GM23338 (cell line): ENCODE data around the gene CGNL1. TPM values are rescaled to one million over a fixed set of nuclear protein-coding genes. Genes with fewer than 3 reads are reported as not detected.

ENCODE experiments used
- ATAC-seq: fragments of 200-7000 bp; cut with Tn5 transposase; 3 replicates; pipeline ENCODE4 v1.9.1; 2020
- DNase-seq: peaks from one replicate; pipeline ENCODE4 v3.0.0-alpha.2; 2015; ENCODE audit warnings: low spot score
- H2AFZ ChIP-seq: fragments of 200-600 bp; sonication (generic); 2 replicates; pipeline ENCODE4 v1.8.0; 2016; ENCODE audit warnings: antibody characterized with exemption, mild to moderate bottlenecking, moderate library complexity
- H3F3A ChIP-seq: fragments of 200-600 bp; sonication (generic); replicated peaks from 2 replicates; pipeline ENCODE4 v1.8.0; 2017; ENCODE audit warnings: antibody characterized with exemption, mixed run types, low read depth
- H3K27ac ChIP-seq: fragments of 200-600 bp; sonication (generic); 2 replicates; pipeline ENCODE4 v1.6.1; 2016; ENCODE audit warnings: low read depth
- H3K27me3 ChIP-seq: fragments of 200-600 bp; sonication (generic); 2 replicates; pipeline ENCODE4 v1.8.0; 2016; ENCODE audit warnings: mild to moderate bottlenecking, mixed run types, moderate library complexity; ENCODE audit not compliant: insufficient read depth
- H3K36me3 ChIP-seq: fragments of 200-600 bp; sonication (generic); 2 replicates; pipeline ENCODE4 v1.8.0; 2016; ENCODE audit warnings: mild to moderate bottlenecking; ENCODE audit not compliant: insufficient read depth
- H3K4me1 ChIP-seq: fragments of 200-600 bp; sonication (generic); 2 replicates; pipeline ENCODE4 v1.8.0; 2016; ENCODE audit warnings: mild to moderate bottlenecking, moderate library complexity; ENCODE audit not compliant: insufficient read depth
- H3K4me2 ChIP-seq: fragments of 200-600 bp; sonication (generic); 2 replicates; pipeline ENCODE4 v1.7.1; 2017; ENCODE audit warnings: mixed run types
- H3K4me3 ChIP-seq: fragments of 200-600 bp; sonication (generic); 2 replicates; pipeline ENCODE4 v1.6.1; 2016; ENCODE audit warnings: mixed run types
- H3K79me2 ChIP-seq: fragments of 200-600 bp; sonication (generic); replicated peaks from 2 replicates; pipeline ENCODE4 v1.8.0; 2017; ENCODE audit warnings: mild to moderate bottlenecking; ENCODE audit not compliant: insufficient read depth
- H3K9me2 ChIP-seq: fragments of 200-600 bp; sonication (generic); 2 replicates; pipeline ENCODE4 v1.8.0; 2017; ENCODE audit not compliant: insufficient read depth
- H4K20me1 ChIP-seq: fragments of 200-600 bp; sonication (generic); replicated peaks from 2 replicates; pipeline ENCODE4 v1.8.0; 2017; ENCODE audit warnings: mild to moderate bottlenecking; ENCODE audit not compliant: insufficient read depth
- H3K27ac Mint-ChIP-seq: 2 replicates; pipeline ENCODE4 v1.8.0; 2020; ENCODE audit warnings: inconsistent platforms, mild to moderate bottlenecking, moderate library complexity, mixed read lengths
- H3K27me3 Mint-ChIP-seq: 3 replicates; pipeline ENCODE4 v1.8.0; 2022; ENCODE audit warnings: low read depth, mild to moderate bottlenecking, moderate library complexity, mixed read lengths, inconsistent platforms; ENCODE audit not compliant: insufficient read depth, poor library complexity
- H3K36me3 Mint-ChIP-seq: 3 replicates; pipeline ENCODE4 v1.8.0; 2021; ENCODE audit warnings: low read depth, mild to moderate bottlenecking, inconsistent platforms, moderate library complexity, mixed read lengths
- H3K4me1 Mint-ChIP-seq: 3 replicates; pipeline ENCODE4 v1.8.0; 2020; ENCODE audit warnings: mild to moderate bottlenecking, inconsistent platforms, mixed read lengths
- H3K4me3 Mint-ChIP-seq: 3 replicates; pipeline ENCODE4 v1.8.0; 2021; ENCODE audit warnings: moderate library complexity, mild to moderate bottlenecking, inconsistent platforms, mixed read lengths
- H3K9me3 Mint-ChIP-seq: 3 replicates; pipeline ENCODE4 v1.8.0; 2020; ENCODE audit warnings: moderate library complexity, mild to moderate bottlenecking, inconsistent platforms, mixed read lengths
- CREB1 ChIP-seq: fragments of 250-450 bp; sonication (Bioruptor Pico); IDR thresholded peaks from 2 replicates; pipeline ENCODE4 v1.5.0; 2020; ENCODE audit warnings: low read depth, mild to moderate bottlenecking, moderate library complexity
- CTCF ChIP-seq, 2 experiments: fragments of 200-600 bp in 1 of 2; sonication (generic) in 1 of 2; conservative IDR thresholded peaks; 2 replicates each; pipeline versions ENCODE4 v1.5.1 to v1.6.1; 2016 to 2017; ENCODE audit warnings: antibody characterized with exemption in 2 of 2, low read depth in 2 of 2, mild to moderate bottlenecking in 2 of 2, moderate library complexity in 1 of 2
- ETS1 ChIP-seq: IDR thresholded peaks from 2 replicates; pipeline ENCODE4 v1.6.1; 2016; ENCODE audit warnings: antibody characterized with exemption
- EZH2 ChIP-seq: fragments of 200-600 bp; sonication (generic); IDR thresholded peaks from one replicate; pipeline ENCODE4 v1.8.0; 2017; ENCODE audit warnings: antibody characterized with exemption, mild to moderate bottlenecking, low read depth; ENCODE audit not compliant: unreplicated experiment
- EZH2phosphoT487 ChIP-seq: fragments of 200-600 bp; sonication (generic); IDR thresholded peaks from one replicate; pipeline ENCODE4 v1.8.1; 2018; ENCODE audit warnings: antibody characterized with exemption; ENCODE audit not compliant: unreplicated experiment
- JUNB ChIP-seq: IDR thresholded peaks from one replicate; pipeline ENCODE4 v1.6.1; 2016; ENCODE audit warnings: antibody characterized with exemption; ENCODE audit not compliant: unreplicated experiment
- NANOG ChIP-seq: IDR thresholded peaks from 2 replicates; pipeline ENCODE4 v1.6.1; 2016; ENCODE audit warnings: antibody characterized with exemption, borderline replicate concordance
- POLR2AphosphoS5 ChIP-seq: IDR thresholded peaks from 2 replicates; pipeline ENCODE4 v1.6.1; 2016; ENCODE audit warnings: antibody characterized with exemption, low read depth
- REST ChIP-seq: IDR thresholded peaks from one replicate; pipeline ENCODE4 v1.6.1; 2018; ENCODE audit warnings: antibody characterized with exemption; ENCODE audit not compliant: unreplicated experiment
- STAT1 ChIP-seq: IDR thresholded peaks from one replicate; pipeline ENCODE4 v1.6.1; 2016; ENCODE audit warnings: antibody characterized with exemption; ENCODE audit not compliant: unreplicated experiment
- ZNF114 ChIP-seq: fragments of 250-450 bp; sonication (Bioruptor Pico); IDR thresholded peaks from 2 replicates; pipeline ENCODE4 v1.5.0; 2020; ENCODE audit warnings: mild to moderate bottlenecking, moderate library complexity
- ZNF331 ChIP-seq: fragments of 250-450 bp; sonication (Bioruptor Pico); IDR thresholded peaks from 2 replicates; pipeline ENCODE4 v1.5.0; 2020; ENCODE audit warnings: low read depth, mild to moderate bottlenecking, moderate library complexity
- ZNF462 ChIP-seq: fragments of 250-450 bp; sonication (Bioruptor Pico); IDR thresholded peaks from 2 replicates; pipeline ENCODE4 v1.5.0; 2020; ENCODE audit warnings: mild to moderate bottlenecking, moderate library complexity
- polyA plus RNA-seq: library from polyadenylated mRNA; unstranded; fragments of >200 nt; fragmentation: Nextera tagmentation; extraction: Ambion mirVana; gene quantifications from 2 replicates; pipeline ENCODE4 v1.2.1, GENCODE V29; 2016
- total RNA-seq: library from RNA; depleted of rRNA; stranded (reverse); fragments of >200 nt; shearing (Covaris generic); gene quantifications from 2 replicates; pipeline ENCODE4 v1.2.3, GENCODE V29; 2014

CGNL1 gene
- total and polyA plus RNA-seq, 2 experiments from 2014 or later, result 20.0 to 57.8 TPM

GRCh38 chr15:57538821-57539220 lies 162.5 kb downstream of the CGNL1 start:
- no peak for ATAC-seq
- TF ChIP-seq ZNF331 (CRISPR knock-in tag) (no peak), CREB1 (CRISPR knock-in tag) (no peak), EZH2 (no peak), CTCF (conservative IDR thresholded peaks at IDR 0.05; ENCODE audit: low read depth in 2 of 2) (no peak), POLR2AphosphoS5 (no peak), REST (no peak), EZH2phosphoT487 (no peak), ZNF462 (CRISPR knock-in tag) (no peak), STAT1 (no peak), JUNB (no peak), NANOG (no peak), ZNF114 (CRISPR knock-in tag) (no peak), ETS1 (no peak)
- H3K4me3 Mint-ChIP-seq, result no peak overlapping the region
- no peaks in the 10 kb centered on the region for H3K27me3 Mint-ChIP-seq
- H3K27ac ChIP-seq, result no peak overlapping the region
- no peak overlapping the region for H2AFZ ChIP-seq
- H3K9me3 Mint-ChIP-seq, result peaks cover 11% of the 10 kb centered on the region
- no peaks in the 10 kb centered on the region for H3K27me3 ChIP-seq
- no peaks in the 10 kb centered on the region for H3K79me2 ChIP-seq
- DNase-seq, result no peak
- H3K36me3 ChIP-seq, result peaks cover 19% of the 10 kb centered on the region
- peaks cover 9% of the 10 kb centered on the region; the same call in 1 of the 2 replicates for H3K4me1 ChIP-seq
- peaks cover 13% of the 10 kb centered on the region for H3K4me1 Mint-ChIP-seq
- no peak overlapping the region for H3K4me3 ChIP-seq
- no peaks in the 10 kb centered on the region for H4K20me1 ChIP-seq
- no peaks in the 10 kb centered on the region for H3F3A ChIP-seq
- H3K9me2 ChIP-seq, result no peaks in the 10 kb centered on the region
- H3K4me2 ChIP-seq, result no peak overlapping the region
- H3K27ac Mint-ChIP-seq, result no peak overlapping the region
- peaks cover 49% of the 10 kb centered on the region for H3K36me3 Mint-ChIP-seq
